Loucy (cell line): ENCODE data around the gene CFAP107.

Experiments
- CTCF ChIP-seq: fragments of 200-600 bp; sonication (generic); conservative IDR thresholded peaks from 2 replicates; pipeline ENCODE4 v1.5.1; 2014; ENCODE audit warnings: mild to moderate bottlenecking, antibody characterized with exemption, low read length
- EZH2phosphoT487 ChIP-seq: fragments of 200-600 bp; IDR thresholded peaks from 2 replicates; pipeline ENCODE4 v1.6.1; 2018; ENCODE audit warnings: antibody characterized with exemption, mild to moderate bottlenecking, moderate library complexity, borderline replicate concordance

- no peak for TF ChIP-seq CTCF
- TF ChIP-seq EZH2phosphoT487: no peak
Measured at GRCh38 chr1:12773438-12773837, 27.4 kb downstream of the CFAP107 start, which contains the start of gene PRAMEF12.
